GM18517 (cell line): ENCODE data around the gene ATP11A.

ENCODE experiments used
- ATAC-seq: cut with Tn5 transposase; IDR thresholded peaks from one replicate; pipeline ENCODE4 v1.9.1; 2021; ENCODE audit warnings: mild to moderate bottlenecking, moderate library complexity; ENCODE audit not compliant: unreplicated experiment

The ATP11A gene

DNA sequence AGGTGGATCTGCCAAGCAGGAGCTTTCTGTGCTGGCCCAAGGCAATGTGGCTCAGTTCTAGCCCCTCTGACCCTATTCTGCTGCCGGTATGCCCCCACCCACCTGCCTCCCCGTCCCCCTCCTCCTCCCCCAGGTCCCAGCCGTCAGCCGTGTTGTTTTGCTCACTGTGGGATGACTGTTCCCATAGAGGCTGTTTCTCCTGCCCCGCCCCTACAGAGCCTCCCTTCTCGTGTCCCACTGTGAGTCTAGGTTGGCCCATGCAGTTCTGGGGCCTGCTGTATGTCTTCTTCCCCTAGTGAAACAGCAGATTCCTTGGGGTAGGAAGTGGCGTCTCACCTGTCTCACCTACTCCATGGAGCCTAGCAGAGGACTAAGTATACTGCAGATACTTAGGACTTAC is 48.8 kb downstream of the ATP11A start:
- ATAC-seq, result no peak

- no peak for ATAC-seq
Measured at GRCh38 chr13:112740502-112741131, 50.8 kb downstream of the ATP11A start.

DNA sequence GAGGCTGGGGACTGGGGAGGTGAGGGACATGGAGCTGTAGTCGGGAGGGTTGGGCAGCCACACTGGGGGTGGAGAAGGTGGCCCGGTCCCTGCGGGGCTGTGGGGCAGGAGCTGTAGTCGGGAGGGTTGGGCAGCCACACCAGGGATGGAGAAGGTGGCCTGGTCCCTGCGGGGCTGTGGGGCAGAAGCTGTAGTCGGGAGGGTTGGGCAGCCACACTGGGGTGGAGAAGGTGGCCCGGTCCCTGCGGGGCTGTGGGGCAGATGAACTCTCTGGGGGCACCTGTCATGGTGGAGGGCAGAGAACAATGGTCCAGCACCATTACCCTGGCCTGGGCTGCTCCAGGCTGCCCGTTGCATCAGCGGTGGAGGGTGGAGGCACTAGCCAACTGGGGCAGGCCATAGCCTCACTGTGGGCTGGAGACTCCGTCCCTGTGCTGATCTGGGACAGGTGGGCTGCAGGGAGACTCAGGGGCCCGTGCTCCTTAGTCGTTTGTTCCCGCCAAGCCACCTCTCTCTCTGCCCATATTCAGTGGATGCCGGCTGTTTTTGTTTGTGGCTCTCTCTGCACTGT is 51.4 kb downstream of the ATP11A start:
- no peak for ATAC-seq

DNA sequence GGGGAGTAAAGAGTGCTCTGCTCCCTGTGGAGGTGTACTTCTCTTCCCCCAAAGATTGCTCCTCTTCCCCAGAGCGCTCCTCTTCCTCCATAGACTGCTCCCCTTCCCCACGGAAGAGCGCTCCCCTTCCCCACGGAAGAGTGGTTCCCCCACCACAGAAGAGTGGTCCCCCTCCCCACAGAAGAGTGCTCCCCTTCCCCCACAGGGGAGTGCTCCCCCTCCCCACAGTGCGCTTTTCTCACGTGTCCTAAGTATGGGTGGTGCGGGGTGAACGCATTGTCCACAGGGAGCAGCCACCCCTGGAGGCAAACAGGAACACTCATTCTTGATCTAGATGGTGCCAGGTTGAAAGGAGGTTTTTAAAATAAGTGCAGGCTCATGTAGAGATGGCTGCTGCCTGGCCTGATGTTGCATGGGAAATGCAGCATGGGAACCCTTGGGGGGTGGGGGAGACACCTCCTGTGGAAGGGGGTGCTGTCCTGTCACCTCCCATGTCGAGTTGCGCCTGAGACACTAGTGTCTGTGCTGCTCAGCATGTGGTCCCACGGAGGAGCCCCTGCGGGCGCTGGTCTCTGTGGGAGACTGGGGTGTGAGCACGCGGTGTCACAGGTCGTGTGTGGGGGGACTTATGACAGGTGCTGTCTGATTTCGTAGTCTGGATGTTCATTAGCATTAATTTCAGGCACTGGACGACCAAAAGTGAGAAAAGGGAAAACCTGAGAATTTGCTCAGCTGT is 52.2 kb downstream of the ATP11A start:
- no peak for ATAC-seq

GRCh38 chr13:112742583-112742982 is 52.7 kb downstream of the ATP11A start:
- ATAC-seq, result no peak

DNA sequence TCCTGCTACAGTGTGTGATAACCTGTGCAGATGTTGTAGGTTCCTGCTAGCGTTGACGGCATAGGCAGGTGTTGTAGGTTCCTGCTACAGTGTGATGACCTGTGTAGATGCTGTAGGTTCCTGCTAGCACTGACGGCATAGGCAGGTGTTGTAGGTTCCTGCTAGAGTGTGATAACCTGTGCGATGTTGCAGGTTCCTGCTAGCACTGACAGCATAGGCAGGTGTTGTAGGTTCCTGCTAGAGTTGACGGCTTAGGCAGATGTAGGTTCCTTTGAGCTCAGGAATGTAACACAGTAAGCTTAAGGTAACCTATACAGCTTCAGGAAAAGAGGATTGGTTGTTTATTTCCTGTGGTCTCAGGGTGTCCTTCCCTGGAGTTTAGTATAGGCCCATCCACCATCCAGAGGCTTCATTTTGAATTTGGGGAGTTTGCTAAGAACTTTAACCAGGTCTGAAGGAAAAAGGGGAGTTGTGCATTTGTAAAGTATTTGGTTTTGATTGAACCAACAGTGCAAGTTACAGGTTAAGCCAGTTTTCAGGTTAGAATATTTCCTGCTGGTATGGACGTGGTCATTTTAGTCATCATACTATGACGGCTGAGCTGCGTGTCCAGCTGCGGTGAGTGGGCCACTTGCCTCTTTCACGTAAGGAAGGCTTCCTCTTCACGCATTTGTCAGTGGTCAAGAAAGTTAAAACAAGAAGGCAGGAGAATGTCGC is 53.8 kb downstream of the ATP11A start:
- no peak for ATAC-seq

GRCh38 chr13:112744168-112745021 is 54.6 kb downstream of the ATP11A start:
- no peak for ATAC-seq

GRCh38 chr13:112746044-112746443 is 56.2 kb downstream of the ATP11A start:
- ATAC-seq, result no peak

DNA sequence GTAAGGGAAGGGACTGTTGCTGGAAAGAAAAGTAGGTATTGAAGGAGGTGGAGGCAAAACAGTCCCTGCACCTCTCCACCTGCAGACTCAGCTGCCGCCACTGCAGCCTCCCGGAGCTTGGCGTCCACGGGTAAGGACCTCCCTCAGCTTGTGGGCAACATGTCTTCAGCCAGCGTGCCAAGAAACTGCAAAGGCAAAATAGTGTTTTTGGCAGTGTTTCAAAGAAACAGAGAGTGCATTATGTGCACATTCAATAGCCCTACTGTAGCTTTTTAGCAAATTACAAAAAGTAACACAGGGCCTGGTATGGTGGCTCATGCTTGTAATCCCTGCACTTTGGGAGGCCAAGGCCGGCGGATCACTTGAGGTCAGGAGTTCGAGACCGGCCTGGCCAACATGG is 57.4 kb downstream of the ATP11A start:
- no peak for ATAC-seq

DNA sequence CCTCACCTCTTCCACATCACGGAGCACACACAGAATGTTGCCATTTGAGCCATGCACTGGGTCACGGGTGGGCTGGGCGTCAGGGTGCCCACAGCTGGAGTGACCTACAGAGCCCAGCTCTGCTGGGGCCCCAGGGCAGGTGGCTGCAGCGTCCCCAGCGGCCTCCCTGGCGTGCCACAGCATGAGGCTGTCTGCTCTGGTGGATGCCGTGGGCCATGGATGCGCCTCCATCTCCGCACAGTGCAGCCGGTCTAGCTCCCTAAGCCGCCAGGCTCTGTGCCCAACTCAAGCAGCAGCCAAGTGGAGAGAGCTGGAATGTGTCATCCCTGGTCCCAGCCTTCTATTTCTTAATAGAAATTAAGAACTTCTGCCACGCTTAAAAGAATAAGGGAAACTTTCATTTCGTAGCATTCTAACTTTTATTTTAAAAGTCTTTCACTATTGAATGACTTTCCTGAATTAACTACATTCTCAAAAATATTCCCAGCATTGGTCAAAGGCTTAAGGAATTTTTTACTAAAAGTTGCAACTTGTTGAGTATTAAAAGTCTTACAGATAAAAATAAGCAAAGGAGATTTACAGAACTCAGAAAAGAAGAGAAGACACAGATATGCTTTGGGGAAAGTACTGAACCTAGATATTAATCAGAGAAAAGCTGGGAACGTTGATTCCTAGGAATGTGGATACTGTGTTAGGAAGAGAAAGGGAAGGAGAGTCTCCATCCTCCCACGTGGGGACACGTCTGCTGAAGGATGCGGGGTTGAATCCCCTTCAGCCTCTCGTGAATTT is 59.3 kb downstream of the ATP11A start:
- ATAC-seq, result no peak

GRCh38 chr13:112750570-112750969 is 60.7 kb downstream of the ATP11A start:
- no peak for ATAC-seq

DNA sequence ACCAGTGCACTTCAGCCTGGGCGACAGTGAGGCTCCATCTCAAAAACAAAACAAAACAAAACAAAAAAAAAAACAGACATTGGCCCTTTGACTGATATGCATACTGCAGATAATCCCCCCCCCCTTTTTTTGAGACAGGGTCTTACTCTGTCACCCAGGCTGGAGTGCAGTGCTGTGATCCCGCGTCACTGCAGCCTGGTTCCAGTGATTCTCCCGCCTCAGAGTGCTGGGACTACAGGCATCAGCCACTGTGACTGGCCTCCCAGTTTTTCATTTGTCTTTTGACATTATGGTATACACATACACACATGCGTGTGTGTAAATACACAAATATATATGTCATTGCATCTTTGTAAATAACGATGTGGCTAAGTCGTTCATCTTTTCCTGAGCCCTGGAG is 61.8 kb downstream of the ATP11A start:
- no peak for ATAC-seq

- no peak for ATAC-seq
Measured at GRCh38 chr13:112752211-112752610, 62.4 kb downstream of the ATP11A start.

DNA sequence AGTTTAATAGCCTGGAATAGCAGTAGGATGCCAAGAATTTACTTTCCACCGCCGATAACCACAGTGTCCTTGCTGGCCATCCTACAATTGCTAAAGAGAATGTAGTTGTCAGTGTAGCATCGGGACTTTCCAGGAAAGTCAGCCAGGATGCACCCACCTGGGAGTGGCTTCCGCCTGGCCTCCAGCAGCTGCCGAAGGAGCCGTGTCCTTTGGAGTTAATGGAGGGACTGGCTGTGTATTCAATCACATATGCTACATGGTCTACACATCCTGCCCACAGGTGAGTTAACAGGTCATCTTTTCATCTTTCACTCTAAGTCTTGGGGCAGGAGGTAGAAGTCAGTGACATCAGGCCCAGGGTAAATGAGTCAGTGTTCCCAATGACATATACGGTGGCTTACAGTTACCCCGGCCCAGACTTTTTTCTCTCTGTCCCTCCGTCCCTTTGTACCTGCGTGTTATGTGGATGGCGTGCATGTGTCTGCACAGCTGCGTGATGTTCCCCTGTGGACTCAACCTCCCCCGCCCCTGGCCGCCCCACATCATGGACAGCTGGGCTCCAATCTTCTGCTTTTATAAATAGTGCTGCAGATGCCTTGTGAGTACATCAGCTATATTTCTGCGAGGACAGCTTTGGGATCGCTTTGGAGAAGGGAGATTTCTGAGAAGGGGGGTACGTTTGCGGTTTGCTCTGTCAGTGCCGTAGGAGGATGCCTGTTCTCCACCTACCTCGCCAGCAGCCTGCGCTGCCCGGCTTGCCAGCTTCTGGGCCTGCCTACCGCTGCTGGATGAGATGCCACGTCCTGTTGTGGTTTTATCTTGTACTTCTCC is 63.1 kb downstream of the ATP11A start:
- ATAC-seq, result no peak

DNA sequence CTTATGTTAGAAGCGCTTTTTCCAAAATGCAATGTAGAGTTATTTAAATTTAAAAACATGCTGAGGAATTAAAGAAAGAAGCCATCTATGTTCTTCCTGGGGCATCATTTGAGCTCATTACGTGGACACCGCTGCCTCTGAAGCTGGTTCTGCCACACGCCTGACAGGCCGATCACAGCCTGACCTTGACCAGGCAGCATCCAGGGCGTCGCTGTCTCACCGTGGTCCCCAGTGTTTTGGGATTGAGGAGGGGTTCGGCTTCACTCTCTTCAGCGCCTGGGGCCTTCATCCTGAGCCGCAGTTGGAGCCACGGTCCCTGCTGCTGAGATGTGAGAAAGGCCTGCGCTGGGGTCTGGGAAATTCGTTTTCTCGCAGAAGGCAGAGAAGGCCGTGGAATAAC is 64.0 kb downstream of the ATP11A start:
- no peak for ATAC-seq

- ATAC-seq, result no peak
Measured at GRCh38 chr13:112754281-112755025, 64.6 kb downstream of the ATP11A start.

- no peak for ATAC-seq
Measured at GRCh38 chr13:112755331-112755730, 65.5 kb downstream of the ATP11A start.

- ATAC-seq, result no peak
Measured at GRCh38 chr13:112756081-112756480, 66.2 kb downstream of the ATP11A start.
